ENCODE results near the gene CD163.
"Not testable (repeated sequence)": the region's sequence is repeated elsewhere in the genome, so short reads cannot be mapped to it uniquely, and the experiment has no call there.

CD163 gene

GRCh38 chr12:7460375-7461259 lies 43.0 kb downstream of the CD163 start:
- in situ Hi-C loops (cut with MboI; ENCODE audit: low pct_unique_long_range_greater_than_20kb, low sequenced_read_pairs), result loop anchor here (25.0 kb wide), 1 partner anchor 248 kb away; no protein-coding TSS in a partner anchor
- peak; percentile 69 for DNase-seq

GRCh38 chr12:7459973-7460372 lies 43.6 kb downstream of the CD163 start:
- in situ Hi-C loops (cut with MboI; ENCODE audit: low pct_unique_long_range_greater_than_20kb, low sequenced_read_pairs), result loop anchor here (25.0 kb wide), 1 partner anchor 248 kb away; no protein-coding TSS in a partner anchor
- DNase-seq, result no peak

- no peak for DNase-seq
- in situ Hi-C loops (cut with MboI; ENCODE audit: low pct_unique_long_range_greater_than_20kb, low sequenced_read_pairs), result loop anchor here (25.0 kb wide), 1 partner anchor 239 kb away; no protein-coding TSS in a partner anchor
These were observed 51.8 kb downstream of the CD163 start for GRCh38 chr12:7451756-7452155.

- in situ Hi-C loops (cut with MboI; ENCODE audit: low pct_unique_long_range_greater_than_20kb, low sequenced_read_pairs), result loop anchor here (25.0 kb wide), 1 partner anchor 238 kb away; no protein-coding TSS in a partner anchor
- DNase-seq, result no peak
These were observed 52.9 kb downstream of the CD163 start for GRCh38 chr12:7450667-7451066.

GRCh38 chr12:7448099-7448498 lies 55.5 kb downstream of the CD163 start:
- in situ Hi-C loops (cut with MboI; ENCODE audit: low pct_unique_long_range_greater_than_20kb, low sequenced_read_pairs), result no loop called here
- no peak for DNase-seq

- in situ Hi-C loops (cut with MboI; ENCODE audit: low pct_unique_long_range_greater_than_20kb, low sequenced_read_pairs), result no loop called here
- no peak for DNase-seq
These were observed 59.0 kb downstream of the CD163 start for GRCh38 chr12:7444537-7444936.

- peak; percentile 59 for DNase-seq
- in situ Hi-C loops (cut with MboI; ENCODE audit: low pct_unique_long_range_greater_than_20kb, low sequenced_read_pairs), result no loop called here
These were observed 59.5 kb downstream of the CD163 start, which contains the start of gene CD163L1 for GRCh38 chr12:7444076-7444475. CD163L1 (minus strand) TSS chr12:7444153; CDS start chr12:7444127, 26 bp downstream.

- no peak for DNase-seq
- in situ Hi-C loops (cut with MboI; ENCODE audit: low pct_unique_long_range_greater_than_20kb, low sequenced_read_pairs), result no loop called here
These were observed 62.4 kb downstream of the CD163 start for GRCh38 chr12:7441216-7441615.

GRCh38 chr12:7439579-7440505 lies 63.7 kb downstream of the CD163 start:
- DNase-seq, result no peak
- in situ Hi-C loops (cut with MboI; ENCODE audit: low pct_unique_long_range_greater_than_20kb, low sequenced_read_pairs), result no loop called here

GRCh38 chr12:7438291-7438995 lies 65.1 kb downstream of the CD163 start:
- in situ Hi-C loops (cut with MboI; ENCODE audit: low pct_unique_long_range_greater_than_20kb, low sequenced_read_pairs); DNase-seq: not testable (repeated sequence)

- DNase-seq; in situ Hi-C loops (cut with MboI; ENCODE audit: low pct_unique_long_range_greater_than_20kb, low sequenced_read_pairs): not testable (repeated sequence)
These were observed 66.1 kb downstream of the CD163 start for GRCh38 chr12:7437494-7437893.

- in situ Hi-C loops (cut with MboI; ENCODE audit: low pct_unique_long_range_greater_than_20kb, low sequenced_read_pairs), result no loop called here
These were observed 68.9 kb downstream of the CD163 start for GRCh38 chr12:7434670-7435069.

GRCh38 chr12:7433276-7433822 lies 70.2 kb downstream of the CD163 start:
- in situ Hi-C loops (cut with MboI; ENCODE audit: low pct_unique_long_range_greater_than_20kb, low sequenced_read_pairs), result no loop called here
- DNase-seq, result no peak

More at GRCh38 chr12:7434670-7435069, 68.9 kb downstream of the CD163 start:
- DNase-seq, result no peak

GRCh38 chr12:7431993-7432685 lies 71.4 kb downstream of the CD163 start:
- DNase-seq, result no peak
- in situ Hi-C loops (cut with MboI; ENCODE audit: low pct_unique_long_range_greater_than_20kb, low sequenced_read_pairs), result no loop called here
